A549 (cell line): ENCODE results near the gene STAG2.

Experiments used
- CTCF ChIP-seq: fragments of >200 bp; sonication (Bioruptor Twin); formaldehyde crosslinking; IDR thresholded peaks from 3 replicates; pipeline ENCODE4 v1.5.1; 2016
- EHMT2 ChIP-seq: fragments of 200-600 bp; sonication (generic); IDR thresholded peaks from 2 replicates; pipeline ENCODE4 v1.6.1; 2016; ENCODE audit warnings: antibody characterized with exemption, low read depth, mild to moderate bottlenecking, moderate library complexity
- EP300 ChIP-seq, 2 experiments: fragments of >200 bp; sonication (Bioruptor Twin); formaldehyde crosslinking; IDR thresholded peaks; 2 replicates in 1 of 2; 3 replicates in 1 of 2; pipeline ENCODE4 v1.6.1; 2016 to 2017
- ESRRA ChIP-seq: fragments of 150-350 bp; IDR thresholded peaks from 2 replicates; pipeline ENCODE4 v1.6.1; 2014; ENCODE audit warnings: mild to moderate bottlenecking, low read length, borderline replicate concordance
- HOXA7 ChIP-seq: fragments of 250-450 bp; sonication (Bioruptor Pico); IDR thresholded peaks from 2 replicates; pipeline ENCODE4 v1.5.0; 2020; ENCODE audit warnings: mild to moderate bottlenecking, moderate library complexity
- JUN ChIP-seq, 2 experiments: fragments of >200 bp; sonication (Bioruptor Twin); formaldehyde crosslinking; IDR thresholded peaks; 2 replicates in 1 of 2; 3 replicates in 1 of 2; pipeline ENCODE4 v1.6.1; 2016 to 2017
- MAFK ChIP-seq: fragments of 450-650 bp; IDR thresholded peaks from 2 replicates; pipeline ENCODE4 v1.6.1; 2014; ENCODE audit not compliant: partially characterized antibody
- MAZ ChIP-seq: fragments of 150-350 bp; IDR thresholded peaks from 2 replicates; pipeline ENCODE4 v1.6.1; 2014; ENCODE audit warnings: antibody characterized with exemption, low read depth, low read length, borderline replicate concordance
- POLR2A ChIP-seq: IDR thresholded peaks from 2 replicates; pipeline ENCODE4 v1.6.1; 2012; ENCODE audit warnings: mild to moderate bottlenecking, low read length
- RCOR1 ChIP-seq: fragments of 150-350 bp; IDR thresholded peaks from 2 replicates; pipeline ENCODE4 v1.6.1; 2014; ENCODE audit warnings: antibody characterized with exemption, low read length, low read depth
- TP53 ChIP-seq: fragments of 250-450 bp; sonication (Bioruptor Pico); IDR thresholded peaks from 2 replicates; pipeline ENCODE4 v1.5.0; 2021; ENCODE audit warnings: mild to moderate bottlenecking, moderate library complexity
- TF ChIP-seq, protein P1 (sequence below): IDR thresholded peaks from 2 replicates; pipeline ENCODE4 v1.6.1; 2012
- TF ChIP-seq, protein P2 (sequence below): fragments of 200-600 bp; sonication (generic); IDR thresholded peaks from 2 replicates; pipeline ENCODE4 v1.6.1; 2016; ENCODE audit warnings: antibody characterized with exemption, mild to moderate bottlenecking, moderate library complexity

DNA sequence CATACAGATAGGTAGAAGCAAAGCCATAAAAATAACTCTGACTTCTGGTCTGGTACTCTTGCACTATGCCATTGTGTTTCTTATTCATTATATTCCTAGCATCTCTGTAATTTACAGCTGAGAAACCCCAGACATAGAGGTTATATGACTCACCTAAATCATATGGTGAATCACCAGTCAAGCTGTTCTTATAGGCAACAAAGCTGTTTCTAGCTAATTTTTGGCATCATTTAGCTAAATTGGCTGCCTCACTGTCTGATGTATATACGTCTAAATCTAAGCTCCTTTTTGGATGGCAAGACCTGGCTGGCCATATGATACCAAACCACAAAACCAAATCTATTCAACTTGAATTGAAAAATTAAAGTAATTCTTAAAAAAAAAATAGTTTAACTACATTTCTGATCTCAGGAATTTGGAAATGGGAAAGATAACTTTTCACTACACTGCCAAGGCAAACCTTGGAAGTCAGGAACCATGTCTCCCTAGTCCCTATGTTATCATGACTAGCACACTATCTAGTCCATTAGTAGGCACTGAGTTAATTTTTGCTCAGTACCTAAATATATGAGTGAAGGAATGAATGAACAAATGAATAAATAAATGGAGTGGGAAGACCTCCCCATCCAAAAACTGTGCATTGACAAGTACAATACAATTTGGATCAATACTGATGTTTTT, 41.3 kb upstream of the STAG2 start:
- TF ChIP-seq EP300 (IDR thresholded peaks at IDR 0.05): no peak
- TF ChIP-seq, protein P1, sequence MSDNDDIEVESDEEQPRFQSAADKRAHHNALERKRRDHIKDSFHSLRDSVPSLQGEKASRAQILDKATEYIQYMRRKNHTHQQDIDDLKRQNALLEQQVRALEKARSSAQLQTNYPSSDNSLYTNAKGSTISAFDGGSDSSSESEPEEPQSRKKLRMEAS: no peak
- TF ChIP-seq CTCF: no peak
- no peak for TF ChIP-seq EHMT2
- no peak for TF ChIP-seq MAZ
- no peak for TF ChIP-seq TP53 (CRISPR knock-in tag)
- TF ChIP-seq POLR2A: no peak
- no peak for TF ChIP-seq ESRRA
- TF ChIP-seq HOXA7 (CRISPR knock-in tag): no peak
- no peak for TF ChIP-seq MAFK
- no peak for TF ChIP-seq RCOR1
- TF ChIP-seq, protein P2, sequence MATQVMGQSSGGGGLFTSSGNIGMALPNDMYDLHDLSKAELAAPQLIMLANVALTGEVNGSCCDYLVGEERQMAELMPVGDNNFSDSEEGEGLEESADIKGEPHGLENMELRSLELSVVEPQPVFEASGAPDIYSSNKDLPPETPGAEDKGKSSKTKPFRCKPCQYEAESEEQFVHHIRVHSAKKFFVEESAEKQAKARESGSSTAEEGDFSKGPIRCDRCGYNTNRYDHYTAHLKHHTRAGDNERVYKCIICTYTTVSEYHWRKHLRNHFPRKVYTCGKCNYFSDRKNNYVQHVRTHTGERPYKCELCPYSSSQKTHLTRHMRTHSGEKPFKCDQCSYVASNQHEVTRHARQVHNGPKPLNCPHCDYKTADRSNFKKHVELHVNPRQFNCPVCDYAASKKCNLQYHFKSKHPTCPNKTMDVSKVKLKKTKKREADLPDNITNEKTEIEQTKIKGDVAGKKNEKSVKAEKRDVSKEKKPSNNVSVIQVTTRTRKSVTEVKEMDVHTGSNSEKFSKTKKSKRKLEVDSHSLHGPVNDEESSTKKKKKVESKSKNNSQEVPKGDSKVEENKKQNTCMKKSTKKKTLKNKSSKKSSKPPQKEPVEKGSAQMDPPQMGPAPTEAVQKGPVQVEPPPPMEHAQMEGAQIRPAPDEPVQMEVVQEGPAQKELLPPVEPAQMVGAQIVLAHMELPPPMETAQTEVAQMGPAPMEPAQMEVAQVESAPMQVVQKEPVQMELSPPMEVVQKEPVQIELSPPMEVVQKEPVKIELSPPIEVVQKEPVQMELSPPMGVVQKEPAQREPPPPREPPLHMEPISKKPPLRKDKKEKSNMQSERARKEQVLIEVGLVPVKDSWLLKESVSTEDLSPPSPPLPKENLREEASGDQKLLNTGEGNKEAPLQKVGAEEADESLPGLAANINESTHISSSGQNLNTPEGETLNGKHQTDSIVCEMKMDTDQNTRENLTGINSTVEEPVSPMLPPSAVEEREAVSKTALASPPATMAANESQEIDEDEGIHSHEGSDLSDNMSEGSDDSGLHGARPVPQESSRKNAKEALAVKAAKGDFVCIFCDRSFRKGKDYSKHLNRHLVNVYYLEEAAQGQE: no peak
- no peak for TF ChIP-seq JUN (IDR thresholded peaks at IDR 0.05)
